Stimulated activated CD4-positive, alpha-beta T cell treated with anti-CD3 and anti-CD28 coated beads, Interleukin-12 subunit alpha, Interleukin-12 subunit beta, amount 100 ng/mL, for 24 hours (primary cell): Measurements from ENCODE around the gene PDE4D.

ENCODE experiments used
- DNase-seq, 2 experiments: peaks; one replicate each; pipeline ENCODE4 v3.0.0-alpha.2; 2020; ENCODE audit warnings: low read depth in 2 of 2

The PDE4D gene

DNA sequence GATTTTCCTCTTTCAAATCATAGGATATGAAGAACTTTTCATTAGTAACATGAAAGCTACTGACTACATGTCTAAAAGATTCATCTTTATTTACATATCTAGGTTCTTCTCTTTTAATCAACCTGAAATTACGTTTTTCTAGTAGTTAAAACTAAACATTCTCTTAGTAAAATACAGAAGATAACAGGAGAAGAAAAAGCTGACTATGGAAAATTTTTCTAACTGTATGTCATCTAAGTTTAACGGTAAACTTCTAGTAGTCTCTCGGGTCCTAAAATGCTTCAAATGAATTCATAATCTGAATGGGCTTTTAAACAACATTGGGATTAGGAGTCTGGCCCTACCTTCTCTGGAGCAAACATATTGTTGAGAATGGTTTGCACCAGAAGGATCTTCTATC, 151.9 kb downstream of the PDE4D start:
- DNase-seq = no peak

DNA sequence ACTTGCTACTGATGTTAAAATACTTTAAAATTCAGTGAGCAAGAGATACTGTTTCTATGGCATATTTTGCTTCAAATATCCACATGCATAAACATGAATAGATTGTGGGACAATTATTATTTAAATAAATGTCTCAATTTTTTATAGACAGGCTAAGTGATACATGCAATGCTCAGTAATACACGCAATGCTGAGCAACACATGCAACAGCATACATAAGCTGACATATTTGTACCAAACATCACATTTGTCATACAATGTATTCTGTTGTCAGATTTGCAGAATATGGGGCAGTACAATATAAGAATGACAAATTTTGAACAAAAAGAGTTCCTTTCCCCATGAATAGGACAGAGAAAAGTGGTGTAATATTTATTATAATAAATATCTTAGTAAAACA, 155.5 kb downstream of the PDE4D start:
- DNase-seq = no peak

DNA sequence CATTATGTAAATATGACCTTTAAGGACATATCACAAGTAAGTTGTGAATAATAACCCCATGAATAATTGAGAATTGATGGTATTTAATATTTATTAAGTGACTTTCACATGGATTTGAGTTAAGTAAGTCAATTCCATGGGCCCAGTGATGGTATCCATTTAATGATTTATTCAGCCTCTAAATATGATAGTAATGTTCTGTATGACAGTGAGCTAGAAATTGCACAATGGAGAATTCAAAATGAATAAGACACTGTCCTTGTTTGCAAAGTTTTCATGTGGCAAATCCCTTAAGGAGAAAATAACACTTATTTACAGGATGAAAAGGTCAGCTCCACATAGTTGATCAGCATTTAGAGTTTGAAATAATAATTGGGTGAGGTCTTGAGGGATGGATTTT, 160.7 kb downstream of the PDE4D start:
- DNase-seq = no peak

DNA sequence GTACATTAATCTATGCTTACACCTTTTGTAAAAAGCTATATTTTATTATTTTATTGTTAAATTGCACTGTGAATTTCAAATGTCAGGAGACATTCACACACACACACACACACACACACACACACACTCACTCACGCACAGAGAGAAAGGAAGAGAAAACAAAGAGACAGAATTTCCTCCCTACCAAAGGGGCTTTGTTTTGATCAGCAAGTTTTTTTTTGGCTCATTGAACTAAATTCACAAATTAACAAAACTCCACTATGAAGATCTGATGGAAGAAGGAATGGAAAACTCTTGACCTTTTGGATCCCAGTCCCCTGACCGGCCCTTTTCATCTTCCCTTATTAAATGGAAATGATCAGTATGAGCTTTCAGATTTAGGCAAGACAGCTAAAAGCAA, 161.2 kb downstream of the PDE4D start:
- DNase-seq = no peak

DNA sequence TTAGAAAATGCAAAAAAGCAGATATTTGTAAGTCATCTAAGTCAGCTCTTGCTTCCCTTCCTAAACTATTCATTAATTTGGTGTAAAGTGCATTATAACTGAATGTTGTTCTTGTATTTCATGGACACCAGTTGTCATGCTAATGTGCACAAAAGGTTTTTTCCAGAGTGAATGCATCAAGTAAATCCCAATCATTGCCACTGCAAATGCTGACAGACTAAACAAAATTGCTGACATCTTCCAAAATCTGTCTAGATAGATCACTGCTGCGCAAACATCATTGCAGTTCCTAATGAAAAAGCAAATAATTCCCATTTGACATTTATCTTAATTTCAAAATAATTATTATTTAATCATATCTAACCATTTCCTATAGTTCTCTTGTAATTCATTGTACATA, 161.7 kb downstream of the PDE4D start:
- no peak for DNase-seq

DNA sequence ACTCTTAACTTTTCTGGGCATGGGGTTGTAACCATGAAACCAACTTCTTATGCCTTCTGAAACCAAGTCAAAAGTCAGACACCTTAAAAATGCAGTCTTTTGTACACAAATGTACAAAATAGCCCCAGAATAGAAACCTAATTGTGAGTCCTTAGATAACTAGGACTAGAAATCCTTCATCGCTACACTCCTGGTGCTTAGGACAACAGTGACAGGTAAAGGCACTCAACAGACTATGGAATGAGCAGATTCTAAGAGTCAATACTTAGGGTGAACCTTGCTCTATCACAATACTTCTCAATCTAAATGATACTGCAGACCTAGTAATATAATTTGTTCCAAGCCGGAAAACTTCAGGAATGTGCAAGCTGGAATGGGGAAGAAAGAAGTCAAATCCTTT, 163.7 kb downstream of the PDE4D start:
- no peak for DNase-seq

DNA sequence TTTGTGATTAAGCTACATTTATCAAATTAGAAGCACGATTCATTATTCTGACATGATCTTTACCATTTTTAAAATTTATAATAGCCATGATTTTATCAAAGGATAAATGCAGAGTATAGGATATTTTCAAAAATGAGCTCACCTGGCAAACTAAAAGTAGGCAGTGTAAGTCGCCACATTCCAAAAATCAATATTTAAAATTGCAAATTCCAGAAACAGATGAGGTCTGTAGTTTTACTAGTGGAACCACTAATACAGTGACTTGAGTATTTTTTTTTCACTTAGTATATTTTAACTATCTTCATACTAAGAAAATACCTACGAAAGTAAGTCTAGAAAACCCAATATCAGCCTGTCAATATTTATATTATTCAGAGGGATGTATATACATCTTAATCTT, 164.2 kb downstream of the PDE4D start:
- DNase-seq = no peak

DNA sequence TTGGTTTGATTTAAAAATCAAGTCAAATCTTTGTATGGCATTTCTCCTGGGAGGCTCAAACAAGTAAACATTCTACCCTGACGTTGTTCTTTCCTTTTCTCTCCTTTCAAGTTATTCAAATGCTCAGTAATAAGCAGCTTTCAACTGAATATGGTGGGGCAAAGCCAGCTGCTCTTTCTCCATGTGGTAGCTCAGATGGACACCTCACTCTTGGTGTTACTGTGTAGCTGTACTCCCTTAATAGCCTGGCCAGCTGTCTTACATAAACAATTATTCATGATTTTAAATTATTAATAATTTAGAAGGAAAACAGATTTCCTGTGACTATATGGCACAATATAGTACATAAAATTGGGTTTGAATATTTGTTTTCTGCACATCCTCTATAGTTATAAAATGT, 165.2 kb downstream of the PDE4D start:
- no peak for DNase-seq

DNA sequence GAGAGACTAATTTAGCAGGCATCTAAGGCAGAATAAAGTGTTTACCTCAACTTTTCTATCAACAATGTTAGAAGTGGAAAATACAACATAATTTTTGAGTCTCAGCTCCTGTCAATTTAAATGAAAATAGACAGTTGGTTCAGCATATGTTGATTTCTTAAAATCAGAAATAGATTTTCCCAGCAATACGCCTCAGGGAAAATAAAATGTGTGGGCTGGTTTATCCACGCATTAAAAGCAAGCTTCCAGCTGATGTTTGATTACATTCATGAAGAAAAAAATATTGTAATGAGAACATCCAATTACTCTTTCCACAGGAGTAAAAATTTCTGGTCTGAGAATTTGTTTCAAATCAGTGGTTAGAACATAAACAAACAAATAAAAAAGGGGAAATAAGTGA, 166.3 kb downstream of the PDE4D start:
- DNase-seq = no peak

DNA sequence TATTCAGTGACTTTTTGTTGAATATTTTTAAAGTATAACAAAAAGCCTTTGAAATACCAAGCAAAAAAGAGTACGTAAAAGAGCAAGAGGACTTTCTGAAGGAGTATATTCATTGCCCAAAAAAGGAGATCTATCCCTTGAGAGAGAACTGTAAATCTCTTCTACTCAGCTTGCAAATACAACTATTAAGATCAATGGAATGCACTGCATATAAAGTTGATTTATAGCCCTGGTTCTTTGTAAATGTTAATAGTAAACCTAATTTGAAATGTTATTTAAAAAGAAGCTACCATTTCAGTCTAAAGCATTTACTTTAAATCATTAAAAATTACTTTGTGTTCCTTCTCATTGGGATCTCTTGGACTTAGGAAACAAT, 168.1 kb downstream of the PDE4D start:
- no peak for DNase-seq

DNA sequence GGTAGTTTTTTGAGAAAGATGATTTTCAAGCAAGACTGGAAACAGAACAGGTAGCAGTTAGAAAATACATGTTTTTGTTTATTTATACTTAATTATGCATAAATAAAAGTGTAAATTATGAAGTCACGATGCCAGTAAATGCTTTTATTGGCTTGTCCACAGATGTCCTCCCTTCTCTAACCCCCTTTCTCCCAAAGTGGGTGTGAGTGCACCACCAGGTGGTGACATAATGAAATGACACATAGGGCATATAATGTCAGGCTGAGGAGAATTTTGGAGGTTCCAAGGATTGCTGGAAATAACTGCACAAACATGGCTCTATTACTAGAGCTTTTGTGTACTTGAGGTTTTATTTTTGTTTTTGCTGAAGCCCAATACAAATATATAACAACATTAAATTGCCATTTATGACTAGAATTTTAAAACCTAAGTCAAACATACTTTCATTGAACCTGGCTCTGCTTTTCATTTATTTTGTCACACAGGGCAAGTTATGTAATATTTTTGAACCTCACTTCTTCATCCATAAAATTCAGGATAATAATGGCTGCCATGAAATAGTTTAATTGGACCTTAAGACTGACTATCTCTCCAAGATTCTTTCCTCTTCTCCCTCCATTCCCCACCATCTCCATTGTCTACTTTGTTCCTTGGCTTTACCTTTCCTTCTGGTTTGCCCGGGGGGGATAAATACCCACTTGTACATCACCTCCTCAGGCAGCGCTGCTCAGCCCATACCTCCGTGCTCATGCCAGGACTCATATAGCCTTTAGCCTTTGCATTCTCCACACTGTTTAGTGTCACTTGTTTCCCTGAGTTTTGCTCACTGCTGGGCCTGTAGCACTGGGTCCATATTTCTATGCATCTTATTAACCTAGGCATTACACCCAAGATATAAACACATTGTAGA, 168.8 kb downstream of the PDE4D start:
- DNase-seq = peak in 1 of 2 experiments; percentile 2

DNA sequence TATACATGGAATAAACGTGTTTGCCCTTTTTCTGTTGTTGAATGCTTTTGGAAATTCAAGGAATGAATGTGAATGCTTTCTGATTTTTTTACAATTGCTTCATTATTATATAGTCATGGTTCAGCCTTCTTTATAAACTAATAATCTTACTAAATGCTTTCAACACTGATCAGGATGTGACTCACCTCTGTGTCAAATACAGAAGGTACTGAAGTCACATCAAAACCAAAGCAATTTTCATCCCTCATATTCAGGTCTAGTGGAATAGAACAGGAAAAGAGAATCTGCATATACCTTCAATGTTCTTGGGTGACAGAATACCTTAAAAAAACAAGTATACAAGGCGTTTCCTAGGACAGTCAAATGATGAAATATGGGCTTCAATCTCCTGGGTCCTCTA, 170.7 kb downstream of the PDE4D start:
- DNase-seq = no peak

DNA sequence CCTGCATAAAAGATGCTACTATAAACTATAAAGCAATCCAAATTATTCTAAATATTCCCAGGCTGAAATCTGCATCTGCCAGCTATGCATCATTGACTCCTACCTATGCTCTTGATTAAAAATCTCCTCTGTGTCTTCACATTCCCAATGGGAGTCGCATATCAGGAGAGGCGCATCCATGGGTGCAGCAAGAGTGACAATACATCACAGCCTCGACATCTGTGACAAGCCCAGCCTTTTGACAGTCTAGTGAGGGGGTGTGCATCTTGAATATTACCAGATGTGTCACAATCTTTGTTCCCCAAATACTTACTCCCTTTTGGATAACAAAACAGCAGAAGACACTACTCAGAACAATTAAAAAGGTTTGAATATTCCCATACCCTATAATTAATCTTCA, 171.8 kb downstream of the PDE4D start:
- no peak for DNase-seq

DNA sequence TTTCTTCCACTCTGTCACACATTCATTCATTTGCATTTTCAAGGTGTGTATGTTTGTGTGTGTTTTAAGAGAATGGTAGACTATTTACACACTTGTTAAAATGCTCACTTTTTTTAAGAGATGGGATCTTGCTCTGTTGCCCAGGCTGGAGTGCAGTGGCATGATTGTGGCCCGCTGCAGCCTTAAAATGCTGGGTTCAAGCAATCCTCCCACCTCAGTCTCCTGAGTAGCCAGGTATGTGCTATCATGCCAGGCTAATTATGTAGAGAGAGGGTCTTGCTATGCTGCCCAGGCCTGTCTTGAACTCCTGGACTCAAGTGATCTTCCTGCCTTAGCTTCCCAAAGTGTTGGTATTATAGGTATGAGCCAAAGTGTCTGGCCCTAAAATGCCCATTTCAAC, 173.5 kb downstream of the PDE4D start:
- no peak for DNase-seq

DNA sequence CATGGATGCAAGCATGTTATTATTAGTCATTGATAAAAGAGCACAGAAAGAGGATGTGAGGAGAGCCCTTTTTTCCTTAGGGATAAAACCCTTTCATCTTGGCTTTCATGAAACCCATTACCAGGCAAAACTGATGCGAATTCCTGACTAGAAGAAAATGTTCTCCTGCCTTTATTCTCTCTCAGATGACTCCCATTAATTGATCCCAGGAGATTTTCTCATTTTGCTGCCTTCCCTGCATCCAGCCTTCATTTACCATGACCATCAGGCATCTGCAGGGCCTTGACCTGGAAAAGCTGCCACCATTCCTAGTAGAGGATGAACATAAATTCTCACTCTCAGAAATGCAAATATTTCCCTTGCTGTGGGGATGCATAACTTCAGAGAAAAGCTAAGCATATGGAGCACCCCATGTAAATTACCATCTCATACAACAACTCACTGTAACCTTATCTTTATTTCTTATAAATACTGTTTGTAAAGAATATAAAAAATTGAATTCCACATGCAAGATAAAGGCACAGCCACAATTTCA, 176.5 kb downstream of the PDE4D start:
- DNase-seq = no peak

DNA sequence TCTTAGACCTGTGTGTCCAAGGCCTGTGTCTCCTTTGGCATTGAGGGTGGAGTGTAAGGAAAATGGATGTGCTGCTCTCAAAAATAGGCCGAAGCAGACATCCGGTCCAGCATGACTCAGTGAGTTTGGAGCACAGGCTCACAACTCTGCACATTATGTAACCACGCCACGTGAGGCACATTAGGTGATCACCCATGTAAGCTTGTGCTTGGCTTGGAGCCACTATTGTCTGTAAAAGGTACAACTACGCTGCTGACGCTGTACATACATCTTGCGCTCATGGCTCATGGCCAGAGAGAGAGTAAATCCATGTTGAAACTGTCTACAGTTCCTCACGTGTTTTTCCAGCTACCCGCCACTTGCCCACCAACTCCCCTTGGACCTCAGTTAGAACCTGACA, 177.5 kb downstream of the PDE4D start:
- DNase-seq = no peak

DNA sequence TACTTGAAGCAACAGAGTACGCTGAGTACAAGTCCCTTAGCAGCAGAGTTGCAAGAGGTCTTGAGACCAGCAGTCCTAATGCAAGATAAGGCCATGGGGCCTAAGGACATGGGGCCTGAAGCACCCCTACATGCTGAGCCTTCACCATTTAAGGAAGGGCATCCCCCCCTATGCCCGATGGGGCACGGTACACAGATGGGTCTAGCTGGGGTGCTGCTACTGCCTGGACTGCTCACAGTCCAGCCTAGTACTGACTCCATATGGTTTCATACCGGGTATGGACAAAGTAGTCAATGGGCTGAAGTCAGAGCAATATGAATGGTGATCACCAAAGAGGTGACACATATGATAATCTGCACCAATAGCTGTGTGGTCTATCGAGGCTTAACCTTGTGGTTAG, 178.3 kb downstream of the PDE4D start:
- DNase-seq = no peak

DNA sequence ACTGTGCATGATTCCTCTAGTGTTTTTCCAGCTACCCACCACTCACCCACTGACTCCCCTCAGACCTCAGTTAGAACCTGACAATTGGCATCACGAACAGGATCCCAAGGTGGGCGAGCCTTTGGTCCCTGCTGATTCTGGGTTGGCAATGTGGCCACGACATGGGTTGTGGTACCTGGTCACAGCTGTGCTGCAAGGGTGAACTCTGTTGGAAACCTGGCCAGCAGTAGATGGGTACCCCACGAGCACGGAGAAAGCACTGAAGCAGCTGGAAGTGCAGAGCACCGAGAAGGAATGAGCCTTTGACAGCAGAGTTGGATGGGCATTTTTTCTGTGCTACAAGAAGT, 180.1 kb downstream of the PDE4D start:
- no peak for DNase-seq

DNA sequence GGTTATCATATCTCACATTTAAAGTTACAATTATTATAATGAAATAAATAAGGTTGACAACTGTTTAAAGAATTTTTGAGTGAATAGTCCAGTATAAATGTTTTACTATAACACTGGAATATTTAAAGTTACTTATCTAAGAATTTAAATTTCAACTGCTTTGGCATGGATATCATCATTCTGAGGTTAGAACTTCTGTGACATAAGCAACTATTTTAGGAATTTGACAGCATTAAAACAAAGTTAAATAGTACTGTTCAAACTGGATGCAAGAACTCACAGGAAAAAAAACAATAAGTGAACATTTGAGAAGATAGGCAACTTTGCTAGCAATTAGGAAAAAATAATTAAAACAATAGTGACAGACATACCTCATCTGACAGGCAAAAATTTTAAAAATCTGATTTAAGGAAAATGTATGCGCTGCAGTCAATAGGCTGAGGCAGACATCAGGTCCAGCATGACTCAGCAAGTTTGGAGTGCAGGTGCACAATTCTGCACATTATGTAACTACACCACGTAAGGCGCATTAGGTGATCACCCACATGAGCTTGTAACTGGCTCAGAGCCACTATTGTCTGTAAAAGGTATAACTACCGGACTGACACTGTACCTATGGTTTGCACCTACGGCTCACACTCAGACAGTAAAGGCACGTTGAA, 180.6 kb downstream of the PDE4D start:
- no peak for DNase-seq

DNA sequence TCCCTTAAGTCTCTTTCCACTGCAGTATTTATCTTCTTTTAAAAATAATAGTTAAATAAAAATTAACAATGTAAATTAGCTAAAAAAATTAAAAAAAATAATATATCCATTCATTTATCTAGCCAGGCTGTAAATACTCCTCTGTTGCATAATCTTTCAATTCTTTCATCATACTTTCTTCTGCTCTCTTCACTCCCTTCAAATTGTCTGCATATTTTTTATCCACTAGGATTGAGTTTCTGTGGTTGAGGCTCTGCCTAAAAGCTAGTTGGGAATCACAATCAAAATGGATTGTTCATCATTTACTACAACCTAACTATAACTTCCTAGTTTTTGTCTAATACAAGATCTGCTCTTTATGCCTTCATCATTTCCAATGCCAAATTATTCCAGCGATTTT, 182.2 kb downstream of the PDE4D start:
- DNase-seq = no peak

DNA sequence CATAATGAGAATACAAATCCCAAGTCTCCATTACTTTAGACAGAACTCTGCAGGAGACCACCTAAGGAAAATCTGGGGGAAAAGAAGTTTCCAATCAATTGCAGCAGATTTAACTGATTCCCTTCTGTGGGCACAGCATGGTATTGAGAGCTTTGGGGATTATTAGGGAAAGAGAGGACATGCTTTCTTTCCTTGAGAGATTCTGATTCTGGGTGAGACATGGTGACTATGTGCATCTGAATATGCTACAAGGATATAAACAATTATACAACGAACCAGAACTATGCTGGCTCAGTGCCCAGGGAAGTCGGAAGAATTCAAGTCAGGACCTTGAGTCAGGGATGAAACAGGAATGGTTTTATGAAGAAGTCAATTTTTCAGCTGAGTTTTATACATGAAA, 183.7 kb downstream of the PDE4D start:
- DNase-seq = no peak

DNA sequence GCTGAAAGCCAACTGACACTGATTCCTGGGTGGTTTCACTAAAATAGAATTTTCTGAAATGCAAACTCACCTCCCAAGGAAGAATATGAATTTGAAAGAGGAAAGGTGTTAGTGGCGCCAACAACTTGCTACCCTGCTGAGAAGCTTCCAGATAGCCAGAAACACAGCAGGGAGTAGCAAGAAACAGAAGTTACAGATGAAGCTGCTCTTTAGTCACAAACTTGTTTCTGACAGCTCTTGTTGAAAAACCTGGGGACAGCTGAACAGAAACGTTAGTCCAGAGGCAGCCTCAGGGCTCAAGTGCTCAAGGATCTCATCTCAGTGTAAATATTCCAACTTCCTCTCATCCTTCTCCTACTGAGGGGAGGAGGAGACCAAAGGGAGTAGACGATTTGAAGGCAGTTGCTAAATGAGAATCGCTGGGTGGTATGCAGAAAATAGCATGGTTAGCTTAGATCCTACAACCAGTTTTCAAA, 184.1 kb downstream of the PDE4D start:
- no peak for DNase-seq

DNA sequence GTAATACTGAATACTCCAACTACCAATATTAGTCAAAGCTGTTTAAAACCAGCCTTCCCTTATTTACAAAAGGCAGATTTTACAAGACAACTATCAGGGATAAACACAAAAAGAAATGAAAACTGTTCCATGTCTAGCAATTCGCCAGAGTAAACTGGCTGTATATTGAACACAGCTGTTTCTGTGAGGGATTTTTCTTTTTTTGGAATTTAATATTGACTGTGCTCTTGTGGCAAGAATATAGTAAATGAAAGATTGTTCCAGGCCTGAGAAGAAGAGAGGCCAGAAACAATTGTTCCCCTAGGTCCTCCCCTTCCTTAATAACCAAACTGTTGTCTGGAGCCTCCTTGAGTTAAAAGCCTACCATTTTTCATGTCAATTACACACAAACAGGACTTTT, 188.6 kb downstream of the PDE4D start:
- DNase-seq = no peak
